ENCODE results near the gene TSLP. TPM values are rescaled to one million over a fixed set of nuclear protein-coding genes. Genes with fewer than 3 reads are reported as not detected.

The TSLP gene
- total and polyA plus RNA-seq, 2 experiments from 2014 or later = 0.30 to 0.78 TPM

- no peak for TF ChIP-seq CTCF (IDR thresholded peaks at IDR 0.05; ENCODE audit: low read depth, low read length)
- H3K9me3 ChIP-seq (ENCODE audit: low read depth) = no peaks in the 10 kb centered on the region
- DNase-seq (ENCODE audit: low read depth in 1 of 2, low spot score in 1 of 2) = no peak
- peaks cover 18% of the 10 kb centered on the region for H3K36me3 ChIP-seq
- no peak overlapping the region for H3K27ac ChIP-seq
- H3K4me3 ChIP-seq = no peak overlapping the region
- H3K27me3 ChIP-seq = no peaks in the 10 kb centered on the region
- H3K4me1 ChIP-seq (ENCODE audit: low read depth) = peaks cover 10% of the 10 kb centered on the region
Observed at GRCh38 chr5:111095982-111096381, 24.5 kb downstream of the TSLP start.

- no peak for TF ChIP-seq CTCF (IDR thresholded peaks at IDR 0.05; ENCODE audit: low read depth, low read length)
- Histone ChIP-seq H3K4me3 (no peak overlapping the region), H3K27ac (no peak overlapping the region), H3K9me3 (ENCODE audit: low read depth) (no peaks in the 10 kb centered on the region), H3K36me3 (peaks cover 43% of the 10 kb centered on the region), H3K4me1 (ENCODE audit: low read depth) (no peaks in the 10 kb centered on the region), H3K27me3 (no peaks in the 10 kb centered on the region)
- peak in 1 of 2 donors; percentile 70 for DNase-seq (ENCODE audit: low read depth in 1 of 2, low spot score in 1 of 2)
Observed at GRCh38 chr5:111099058-111099778, 27.7 kb downstream of the TSLP start.

GRCh38 chr5:111106320-111106948 lies 34.9 kb downstream of the TSLP start:
- no peak for DNase-seq (ENCODE audit: low read depth in 1 of 2, low spot score in 1 of 2)
- no peak for TF ChIP-seq CTCF (IDR thresholded peaks at IDR 0.05; ENCODE audit: low read depth, low read length)
- peaks cover 70% of the 10 kb centered on the region for H3K36me3 ChIP-seq
- no peaks in the 10 kb centered on the region for H3K4me1 ChIP-seq (ENCODE audit: low read depth)
- H3K4me3 ChIP-seq = no peak overlapping the region
- no peak overlapping the region for H3K27ac ChIP-seq
- no peaks in the 10 kb centered on the region for H3K9me3 ChIP-seq (ENCODE audit: low read depth)
- H3K27me3 ChIP-seq = no peaks in the 10 kb centered on the region

GRCh38 chr5:111107371-111107770 lies 35.9 kb downstream of the TSLP start:
- DNase-seq (ENCODE audit: low read depth in 1 of 2, low spot score in 1 of 2) = peak in 1 of 2 donors; percentile 34
- no peak overlapping the region for H3K27ac ChIP-seq
- peaks cover 71% of the 10 kb centered on the region for H3K36me3 ChIP-seq
- H3K9me3 ChIP-seq (ENCODE audit: low read depth) = no peaks in the 10 kb centered on the region
- no peak for TF ChIP-seq CTCF (IDR thresholded peaks at IDR 0.05; ENCODE audit: low read depth, low read length)
- H3K4me3 ChIP-seq = no peak overlapping the region
- H3K4me1 ChIP-seq (ENCODE audit: low read depth) = no peaks in the 10 kb centered on the region
- H3K27me3 ChIP-seq = no peaks in the 10 kb centered on the region

GRCh38 chr5:111111956-111112355 lies 40.4 kb downstream of the TSLP start:
- no peak for TF ChIP-seq CTCF (IDR thresholded peaks at IDR 0.05; ENCODE audit: low read depth, low read length)
- no peak overlapping the region for H3K4me3 ChIP-seq
- H3K27ac ChIP-seq = no peak overlapping the region
- H3K4me1 ChIP-seq (ENCODE audit: low read depth) = no peaks in the 10 kb centered on the region
- no peaks in the 10 kb centered on the region for H3K27me3 ChIP-seq
- H3K36me3 ChIP-seq = peaks cover 56% of the 10 kb centered on the region
- H3K9me3 ChIP-seq (ENCODE audit: low read depth) = no peaks in the 10 kb centered on the region
- DNase-seq (ENCODE audit: low read depth in 1 of 2, low spot score in 1 of 2) = no peak
